Measurements from ENCODE around the gene TNS4. TPM values are rescaled to one million over a fixed set of nuclear protein-coding genes. Genes with fewer than 3 reads are reported as not detected.
A peak's percentile ranks its signal among the peaks of the same experiment; 100 is the strongest.

The TNS4 gene
- total and polyA plus RNA-seq, 9 of the 15 experiments (the other 6 are each of a cell fraction or from before 2014, with no cell fraction given): 0.04 to 0.73 (median 0.24) TPM; not detected in 1

- TF ChIP-seq E2F1 (CRISPR knock-in tag; IDR thresholded peaks at IDR 0.05) (no peak), BMI1 (IDR thresholded peaks at IDR 0.05; ENCODE audit: low read length) (no peak), ZBTB33 (CRISPR knock-in tag; IDR thresholded peaks at IDR 0.05) (no peak), NFYB (IDR thresholded peaks at IDR 0.05; ENCODE audit: extremely low read depth, insufficient read length) (no peak), MTF1 (CRISPR knock-in tag; IDR thresholded peaks at IDR 0.05; ENCODE audit: borderline replicate concordance) (no peak), PRDM10 (IDR thresholded peaks at IDR 0.05; ENCODE audit: partially characterized antibody) (no peak), ATF2 (CRISPR knock-in tag; IDR thresholded peaks at IDR 0.05) (no peak), ZNF507 (tag; conservative IDR thresholded peaks at IDR 0.05) (no peak), ELK1 (CRISPR knock-in tag; IDR thresholded peaks at IDR 0.05) (no peak), MAFK (IDR thresholded peaks at IDR 0.05; ENCODE audit: low read length) (no peak), DDX20 (tag; IDR thresholded peaks at IDR 0.05; ENCODE audit: low read depth) (no peak), THRA (IDR thresholded peaks at IDR 0.05) (no peak), FOSL1 (tag; conservative IDR thresholded peaks at IDR 0.05) (0 out of 2 replicates have a peak, but pooled peaks have one; percentile 23), BRF2 (IDR thresholded peaks at IDR 0.05; ENCODE audit: borderline replicate concordance, insufficient read depth, insufficient read length) (no peak)
Observed at GRCh38 chr17:40442392-40443195, 58.8 kb downstream of the TNS4 start (continued).

Data from K562 (cell line).